Measurements from ENCODE around the gene CACNA1C.

CACNA1C gene

GRCh38 chr12:2673966-2674810 is 621.4 kb downstream of the CACNA1C start:
- no peak overlapping the region for H3K9ac ChIP-seq (ENCODE audit: low read depth in 1 of 2, low read length in 2 of 2)
- H3K4me3 ChIP-seq (ENCODE audit: low read depth in 1 of 2, low read length in 2 of 2): no peak overlapping the region
- H3K4me1 ChIP-seq (ENCODE audit: control insufficient read depth in 1 of 2, insufficient read depth in 2 of 2, low read length in 2 of 2): no peaks in the 10 kb centered on the region
- H3K36me3 ChIP-seq (ENCODE audit: control insufficient read depth in 1 of 2, insufficient read depth in 2 of 2, low read length in 2 of 2): no peaks in the 10 kb centered on the region
- H3K9me3 ChIP-seq (ENCODE audit: control insufficient read depth in 1 of 2, low read length in 2 of 2): no peaks in the 10 kb centered on the region
- no peak overlapping the region for H3K27ac ChIP-seq (ENCODE audit: low read depth, low read length)
- no peaks in the 10 kb centered on the region for H3K27me3 ChIP-seq (ENCODE audit: control insufficient read depth in 1 of 2, insufficient read depth in 2 of 2, low read length in 2 of 2)

- no peaks in the 10 kb centered on the region for H3K4me1 ChIP-seq (ENCODE audit: control insufficient read depth in 1 of 2, insufficient read depth in 2 of 2, low read length in 2 of 2)
- H3K27ac ChIP-seq (ENCODE audit: low read depth, low read length): no peak overlapping the region
- no peaks in the 10 kb centered on the region for H3K27me3 ChIP-seq (ENCODE audit: control insufficient read depth in 1 of 2, insufficient read depth in 2 of 2, low read length in 2 of 2)
- no peak overlapping the region for H3K4me3 ChIP-seq (ENCODE audit: low read depth in 1 of 2, low read length in 2 of 2)
- H3K9me3 ChIP-seq (ENCODE audit: control insufficient read depth in 1 of 2, low read length in 2 of 2): no peaks in the 10 kb centered on the region
- H3K9ac ChIP-seq (ENCODE audit: low read depth in 1 of 2, low read length in 2 of 2): no peak overlapping the region
- H3K36me3 ChIP-seq (ENCODE audit: control insufficient read depth in 1 of 2, insufficient read depth in 2 of 2, low read length in 2 of 2): no peaks in the 10 kb centered on the region
Measured at GRCh38 chr12:2675776-2676175, 623.0 kb downstream of the CACNA1C start.

DNA sequence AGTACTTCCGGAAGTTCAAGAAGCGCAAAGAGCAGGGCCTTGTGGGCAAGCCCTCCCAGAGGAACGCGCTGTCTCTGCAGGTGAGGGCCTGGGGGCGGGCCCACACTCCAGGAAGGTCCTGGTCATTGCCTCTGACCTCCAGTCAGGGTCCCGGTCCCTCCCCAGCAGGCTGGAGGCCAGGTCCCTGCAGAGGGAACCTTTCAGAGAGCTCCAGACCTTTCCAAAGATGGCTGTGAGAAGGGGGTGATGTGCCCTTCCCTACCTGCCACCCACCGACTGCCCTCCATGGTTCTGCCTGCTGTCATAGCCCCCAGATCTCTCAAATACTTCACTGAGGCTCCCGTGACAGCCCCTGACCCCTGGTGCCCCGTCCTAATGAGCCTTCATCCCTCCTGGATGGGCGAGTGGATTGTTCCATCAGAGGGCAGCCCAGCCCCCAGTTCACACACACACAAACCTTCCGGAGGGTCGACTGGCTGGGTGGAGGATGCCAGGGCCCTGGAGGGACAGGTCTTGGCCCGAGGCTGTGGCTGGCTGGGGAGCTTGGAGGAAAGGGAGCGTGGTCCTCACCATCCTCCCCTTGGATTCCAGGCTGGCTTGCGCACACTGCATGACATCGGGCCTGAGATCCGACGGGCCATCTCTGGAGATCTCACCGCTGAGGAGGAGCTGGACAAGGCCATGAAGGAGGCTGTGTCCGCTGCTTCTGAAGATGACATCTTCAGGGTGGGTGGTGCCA is 624.5 kb downstream of the CACNA1C start:
- Histone ChIP-seq H3K4me1 (ENCODE audit: control insufficient read depth in 1 of 2, insufficient read depth in 2 of 2, low read length in 2 of 2) (no peaks in the 10 kb centered on the region), H3K27ac (ENCODE audit: low read depth, low read length) (no peak overlapping the region), H3K4me3 (ENCODE audit: low read depth in 1 of 2, low read length in 2 of 2) (no peak overlapping the region), H3K27me3 (ENCODE audit: control insufficient read depth in 1 of 2, insufficient read depth in 2 of 2, low read length in 2 of 2) (no peaks in the 10 kb centered on the region), H3K9me3 (ENCODE audit: control insufficient read depth in 1 of 2, low read length in 2 of 2) (no peaks in the 10 kb centered on the region), H3K9ac (ENCODE audit: low read depth in 1 of 2, low read length in 2 of 2) (no peak overlapping the region), H3K36me3 (ENCODE audit: control insufficient read depth in 1 of 2, insufficient read depth in 2 of 2, low read length in 2 of 2) (no peaks in the 10 kb centered on the region)

DNA sequence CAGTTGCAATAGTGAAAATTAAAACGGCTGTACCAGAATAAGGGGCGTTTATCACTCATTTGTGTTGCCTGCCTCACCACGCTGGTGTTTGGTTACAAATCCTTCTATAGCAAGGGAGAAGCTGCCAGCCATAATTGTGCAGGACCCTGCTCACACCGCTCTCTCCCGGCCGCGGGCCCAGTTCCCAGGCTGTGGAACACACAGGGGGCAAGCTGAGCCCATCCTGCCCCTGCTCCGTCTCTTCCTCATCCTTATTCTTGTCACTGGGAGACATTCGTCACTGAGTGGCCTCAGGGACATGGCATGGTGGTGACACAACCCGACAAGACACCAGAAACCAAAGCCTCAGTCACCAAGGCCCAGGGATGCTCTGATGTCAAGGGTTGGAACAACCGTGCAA is 625.6 kb downstream of the CACNA1C start:
- Histone ChIP-seq H3K4me1 (ENCODE audit: control insufficient read depth in 1 of 2, insufficient read depth in 2 of 2, low read length in 2 of 2) (no peaks in the 10 kb centered on the region), H3K9me3 (ENCODE audit: control insufficient read depth in 1 of 2, low read length in 2 of 2) (no peaks in the 10 kb centered on the region), H3K36me3 (ENCODE audit: control insufficient read depth in 1 of 2, insufficient read depth in 2 of 2, low read length in 2 of 2) (no peaks in the 10 kb centered on the region), H3K9ac (ENCODE audit: low read depth in 1 of 2, low read length in 2 of 2) (no peak overlapping the region), H3K27ac (ENCODE audit: low read depth, low read length) (no peak overlapping the region), H3K4me3 (ENCODE audit: low read depth in 1 of 2, low read length in 2 of 2) (no peak overlapping the region), H3K27me3 (ENCODE audit: control insufficient read depth in 1 of 2, insufficient read depth in 2 of 2, low read length in 2 of 2) (no peaks in the 10 kb centered on the region)

- Histone ChIP-seq H3K4me3 (ENCODE audit: low read depth in 1 of 2, low read length in 2 of 2) (no peak overlapping the region), H3K9ac (ENCODE audit: low read depth in 1 of 2, low read length in 2 of 2) (no peak overlapping the region), H3K9me3 (ENCODE audit: control insufficient read depth in 1 of 2, low read length in 2 of 2) (no peaks in the 10 kb centered on the region), H3K27ac (ENCODE audit: low read depth, low read length) (no peak overlapping the region), H3K36me3 (ENCODE audit: control insufficient read depth in 1 of 2, insufficient read depth in 2 of 2, low read length in 2 of 2) (no peaks in the 10 kb centered on the region), H3K4me1 (ENCODE audit: control insufficient read depth in 1 of 2, insufficient read depth in 2 of 2, low read length in 2 of 2) (no peaks in the 10 kb centered on the region), H3K27me3 (ENCODE audit: control insufficient read depth in 1 of 2, insufficient read depth in 2 of 2, low read length in 2 of 2) (no peaks in the 10 kb centered on the region)
Measured at GRCh38 chr12:2679068-2679815, 626.5 kb downstream of the CACNA1C start.

- H3K27me3 ChIP-seq (ENCODE audit: control insufficient read depth in 1 of 2, insufficient read depth in 2 of 2, low read length in 2 of 2): no peaks in the 10 kb centered on the region
- H3K36me3 ChIP-seq (ENCODE audit: control insufficient read depth in 1 of 2, insufficient read depth in 2 of 2, low read length in 2 of 2): no peaks in the 10 kb centered on the region
- no peak overlapping the region for H3K9ac ChIP-seq (ENCODE audit: low read depth in 1 of 2, low read length in 2 of 2)
- H3K4me1 ChIP-seq (ENCODE audit: control insufficient read depth in 1 of 2, insufficient read depth in 2 of 2, low read length in 2 of 2): no peaks in the 10 kb centered on the region
- no peak overlapping the region for H3K27ac ChIP-seq (ENCODE audit: low read depth, low read length)
- no peak overlapping the region for H3K4me3 ChIP-seq (ENCODE audit: low read depth in 1 of 2, low read length in 2 of 2)
- H3K9me3 ChIP-seq (ENCODE audit: control insufficient read depth in 1 of 2, low read length in 2 of 2): no peaks in the 10 kb centered on the region
Measured at GRCh38 chr12:2679816-2680675, 627.3 kb downstream of the CACNA1C start.

DNA sequence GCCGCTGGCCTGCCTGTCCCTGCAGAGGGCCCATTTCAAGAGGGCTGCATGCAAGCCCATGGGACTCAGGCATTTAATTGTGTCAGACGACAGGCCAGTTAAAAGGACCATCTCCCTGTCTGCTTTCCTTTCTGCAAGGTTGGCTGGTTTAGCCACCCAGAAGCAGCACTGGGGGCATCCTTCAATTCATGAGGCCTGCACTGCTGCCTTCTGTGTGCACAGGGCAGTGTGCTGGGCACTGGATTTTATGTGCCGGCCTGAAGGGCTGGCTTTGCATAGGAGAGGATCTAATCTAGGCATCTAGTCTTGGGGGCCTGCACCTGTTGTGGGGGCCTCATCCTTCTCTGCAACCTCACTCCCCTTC is 627.9 kb downstream of the CACNA1C start:
- Histone ChIP-seq H3K4me3 (ENCODE audit: low read depth in 1 of 2, low read length in 2 of 2) (no peak overlapping the region), H3K9me3 (ENCODE audit: control insufficient read depth in 1 of 2, low read length in 2 of 2) (no peaks in the 10 kb centered on the region), H3K27me3 (ENCODE audit: control insufficient read depth in 1 of 2, insufficient read depth in 2 of 2, low read length in 2 of 2) (no peaks in the 10 kb centered on the region), H3K27ac (ENCODE audit: low read depth, low read length) (no peak overlapping the region), H3K4me1 (ENCODE audit: control insufficient read depth in 1 of 2, insufficient read depth in 2 of 2, low read length in 2 of 2) (no peaks in the 10 kb centered on the region), H3K36me3 (ENCODE audit: control insufficient read depth in 1 of 2, insufficient read depth in 2 of 2, low read length in 2 of 2) (no peaks in the 10 kb centered on the region), H3K9ac (ENCODE audit: low read depth in 1 of 2, low read length in 2 of 2) (no peak overlapping the region)

GRCh38 chr12:2681450-2682205 is 628.8 kb downstream of the CACNA1C start:
- Histone ChIP-seq H3K27me3 (ENCODE audit: control insufficient read depth in 1 of 2, insufficient read depth in 2 of 2, low read length in 2 of 2) (no peaks in the 10 kb centered on the region), H3K9me3 (ENCODE audit: control insufficient read depth in 1 of 2, low read length in 2 of 2) (no peaks in the 10 kb centered on the region), H3K4me1 (ENCODE audit: control insufficient read depth in 1 of 2, insufficient read depth in 2 of 2, low read length in 2 of 2) (no peaks in the 10 kb centered on the region), H3K4me3 (ENCODE audit: low read depth in 1 of 2, low read length in 2 of 2) (no peak overlapping the region), H3K9ac (ENCODE audit: low read depth in 1 of 2, low read length in 2 of 2) (no peak overlapping the region), H3K36me3 (ENCODE audit: control insufficient read depth in 1 of 2, insufficient read depth in 2 of 2, low read length in 2 of 2) (no peaks in the 10 kb centered on the region), H3K27ac (ENCODE audit: low read depth, low read length) (no peak overlapping the region)
